AG04450 (cell line): ENCODE results near the gene GSK3A. TPM values are rescaled to one million over a fixed set of nuclear protein-coding genes. Genes with fewer than 3 reads are reported as not detected.
A peak's percentile ranks its signal among the peaks of the same experiment; 100 is the strongest.

Source experiments
- CTCF ChIA-PET: fragments of 300-600, 350-600 bp; formaldehyde crosslinking; extraction: SDS; loops from one replicate; lab custom pipeline; 2022; ENCODE audit warnings: antibody characterized with exemption, inconsistent platforms; lab: Charles Lee
- POLR2A ChIA-PET: fragments of 350-600 bp; formaldehyde crosslinking; extraction: SDS; loops from one replicate; lab custom pipeline; 2021; ENCODE audit warnings: antibody characterized with exemption, inconsistent platforms; lab: Yijun Ruan, JAX
- DNase-seq: peaks from one replicate; pipeline ENCODE4 v3.0.0-alpha.2; 2011; ENCODE audit warnings: low read depth, low spot score
- H3K27ac ChIP-seq: one replicate; pipeline ENCODE4 v1.5.1; 2012; ENCODE audit warnings: low read depth, low read length, control low read depth
- H3K27me3 ChIP-seq: one replicate; pipeline ENCODE4 v1.6.0; 2012; ENCODE audit warnings: low read length; ENCODE audit not compliant: control insufficient read depth, insufficient read depth
- H3K4me3 ChIP-seq: 2 replicates; pipeline ENCODE4 v1.5.1; 2011; ENCODE audit warnings: mild to moderate bottlenecking, low read depth, low read length, control low read depth
- H3K9me3 ChIP-seq: 2 replicates; pipeline ENCODE4 v1.5.1; 2012; ENCODE audit warnings: low read length; ENCODE audit not compliant: control insufficient read depth, insufficient read depth
- polyA plus RNA-seq: library from polyadenylated mRNA; depleted of rRNA; stranded (reverse); fragments of >200 nt; gene quantifications from 2 replicates; pipeline ENCODE4 v1.2.3, GENCODE V29; 2011
- TF ChIP-seq, protein P1 (sequence below): IDR thresholded peaks from 2 replicates; pipeline ENCODE4 v1.5.1; 2011; ENCODE audit warnings: low read depth, low read length, control low read depth, inconsistent platforms

Gene GSK3A
- polyA plus RNA-seq, 1 experiment = 20.1 TPM

GRCh38 chr19:42287017-42287826 lies 44.8 kb upstream of the GSK3A start:
- ChIA-PET POLR2A (interaction anchor here (0.6 kb wide), 1 partner anchor 18 kb away, joined by 3 read pairs; no protein-coding TSS in a partner anchor), CTCF (interaction anchor here (0.8 to 1.2 kb wide), 2 partner anchors 8 to 9 kb away, joined by 3 read pairs; no protein-coding TSS in a partner anchor)
- H3K27me3 ChIP-seq = no peaks in the 10 kb centered on the region
- no peaks in the 10 kb centered on the region; the same call in 1 of the 2 replicates for H3K9me3 ChIP-seq
- TF ChIP-seq, protein P1, sequence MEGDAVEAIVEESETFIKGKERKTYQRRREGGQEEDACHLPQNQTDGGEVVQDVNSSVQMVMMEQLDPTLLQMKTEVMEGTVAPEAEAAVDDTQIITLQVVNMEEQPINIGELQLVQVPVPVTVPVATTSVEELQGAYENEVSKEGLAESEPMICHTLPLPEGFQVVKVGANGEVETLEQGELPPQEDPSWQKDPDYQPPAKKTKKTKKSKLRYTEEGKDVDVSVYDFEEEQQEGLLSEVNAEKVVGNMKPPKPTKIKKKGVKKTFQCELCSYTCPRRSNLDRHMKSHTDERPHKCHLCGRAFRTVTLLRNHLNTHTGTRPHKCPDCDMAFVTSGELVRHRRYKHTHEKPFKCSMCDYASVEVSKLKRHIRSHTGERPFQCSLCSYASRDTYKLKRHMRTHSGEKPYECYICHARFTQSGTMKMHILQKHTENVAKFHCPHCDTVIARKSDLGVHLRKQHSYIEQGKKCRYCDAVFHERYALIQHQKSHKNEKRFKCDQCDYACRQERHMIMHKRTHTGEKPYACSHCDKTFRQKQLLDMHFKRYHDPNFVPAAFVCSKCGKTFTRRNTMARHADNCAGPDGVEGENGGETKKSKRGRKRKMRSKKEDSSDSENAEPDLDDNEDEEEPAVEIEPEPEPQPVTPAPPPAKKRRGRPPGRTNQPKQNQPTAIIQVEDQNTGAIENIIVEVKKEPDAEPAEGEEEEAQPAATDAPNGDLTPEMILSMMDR = no peak
- H3K4me3 ChIP-seq = no peak overlapping the region
- DNase-seq = no peak
- H3K27ac ChIP-seq = no peak overlapping the region

DNA sequence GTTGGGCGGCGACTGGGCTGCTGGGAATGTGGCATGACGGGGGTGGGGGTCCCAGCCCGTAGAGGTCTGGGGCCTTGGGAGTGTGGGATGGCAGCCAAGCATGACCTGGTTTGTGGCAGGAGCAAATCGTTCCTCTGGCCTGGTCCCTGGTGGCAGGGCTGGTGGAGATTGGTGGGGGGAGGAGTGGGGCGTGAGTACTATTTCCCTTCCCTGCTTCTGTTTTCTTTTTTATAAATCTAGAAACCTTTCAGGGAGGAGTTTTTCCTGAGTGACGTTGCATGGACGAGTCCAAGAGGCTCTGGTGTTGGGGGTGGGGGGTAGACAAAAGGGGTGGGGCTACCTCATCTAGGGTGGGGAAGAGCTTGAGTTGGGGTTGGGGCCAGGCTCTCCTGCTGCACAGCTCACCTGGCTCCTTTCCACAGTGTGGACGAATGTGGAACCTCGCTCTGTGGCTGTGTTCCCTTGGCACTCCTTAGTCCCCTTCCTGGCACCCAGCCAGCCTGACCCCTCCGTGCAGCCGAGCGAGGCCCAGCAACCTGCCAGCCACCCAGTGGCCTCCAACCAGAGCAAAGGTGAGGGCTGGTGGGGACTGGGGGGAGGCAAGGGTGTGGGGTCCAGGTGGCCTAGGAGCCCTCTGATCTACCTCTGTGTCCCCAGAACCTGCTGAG lies 44.1 kb upstream of the GSK3A start:
- POLR2A ChIA-PET = no interaction called here
- DNase-seq = no peak

GRCh38 chr19:42285988-42286348 lies 43.6 kb upstream of the GSK3A start:
- DNase-seq = no peak
- H3K27me3 ChIP-seq = no peaks in the 10 kb centered on the region
- ChIA-PET CTCF (interaction anchor here (0.8 kb wide), 1 partner anchor 40 kb away, joined by 3 read pairs; no protein-coding TSS in a partner anchor), POLR2A (no interaction called here)
- H3K9me3 ChIP-seq = no peaks in the 10 kb centered on the region; the same call in 1 of the 2 replicates
- H3K4me3 ChIP-seq = peak overlapping the region; percentile 32
- TF ChIP-seq, protein P1 = no peak
- H3K27ac ChIP-seq = no peak overlapping the region

More for the DNA sequence above, 44.1 kb upstream of the GSK3A start:
- no peaks in the 10 kb centered on the region; the same call in 1 of the 2 replicates for H3K9me3 ChIP-seq
- TF ChIP-seq, protein P1 = no peak
- H3K27me3 ChIP-seq = no peaks in the 10 kb centered on the region
- CTCF ChIA-PET = interaction anchor here (0.8 kb wide), 1 partner anchor 41 kb away, joined by 3 read pairs; no protein-coding TSS in a partner anchor
- no peak overlapping the region for H3K27ac ChIP-seq
- peak overlapping the region; percentile 32 for H3K4me3 ChIP-seq

- ChIA-PET POLR2A (no interaction called here), CTCF (no interaction called here)
- DNase-seq = no peak
- H3K27ac ChIP-seq = no peak overlapping the region
- no peaks in the 10 kb centered on the region for H3K27me3 ChIP-seq
- peak overlapping the region; percentile 76 for H3K4me3 ChIP-seq
- H3K9me3 ChIP-seq = no peaks in the 10 kb centered on the region; the same call in 1 of the 2 replicates
- TF ChIP-seq, protein P1 = no peak
Observed at GRCh38 chr19:42285541-42285941, 43.1 kb upstream of the GSK3A start.
